ENCODE results near the gene ACOXL. TPM values are rescaled to one million over a fixed set of nuclear protein-coding genes. Genes with fewer than 3 reads are reported as not detected.

The ACOXL gene
- polyA plus RNA-seq, 3 donors: 0.35 TPM; not detected in 2

GRCh38 chr2:110940376-110940910 lies 208.1 kb downstream of the ACOXL start:
- Mint-ChIP-seq H3K36me3 (peaks cover 0 to 2% of the 10 kb centered on the region in 2 donors), H3K27ac (no peak overlapping the region), H3K9me3 (peaks cover 0 to 7% (median 3%) of the 10 kb centered on the region in 7 donors), H3K4me3 (no peak overlapping the region), H3K27me3 (ENCODE audit: low read depth in 3 of 3) (peaks cover 0 to 1% (median under 1%) of the 10 kb centered on the region in 3 donors), H3K4me1 (peaks cover 13% of the 10 kb centered on the region)
- TF ChIP-seq, protein P1, sequence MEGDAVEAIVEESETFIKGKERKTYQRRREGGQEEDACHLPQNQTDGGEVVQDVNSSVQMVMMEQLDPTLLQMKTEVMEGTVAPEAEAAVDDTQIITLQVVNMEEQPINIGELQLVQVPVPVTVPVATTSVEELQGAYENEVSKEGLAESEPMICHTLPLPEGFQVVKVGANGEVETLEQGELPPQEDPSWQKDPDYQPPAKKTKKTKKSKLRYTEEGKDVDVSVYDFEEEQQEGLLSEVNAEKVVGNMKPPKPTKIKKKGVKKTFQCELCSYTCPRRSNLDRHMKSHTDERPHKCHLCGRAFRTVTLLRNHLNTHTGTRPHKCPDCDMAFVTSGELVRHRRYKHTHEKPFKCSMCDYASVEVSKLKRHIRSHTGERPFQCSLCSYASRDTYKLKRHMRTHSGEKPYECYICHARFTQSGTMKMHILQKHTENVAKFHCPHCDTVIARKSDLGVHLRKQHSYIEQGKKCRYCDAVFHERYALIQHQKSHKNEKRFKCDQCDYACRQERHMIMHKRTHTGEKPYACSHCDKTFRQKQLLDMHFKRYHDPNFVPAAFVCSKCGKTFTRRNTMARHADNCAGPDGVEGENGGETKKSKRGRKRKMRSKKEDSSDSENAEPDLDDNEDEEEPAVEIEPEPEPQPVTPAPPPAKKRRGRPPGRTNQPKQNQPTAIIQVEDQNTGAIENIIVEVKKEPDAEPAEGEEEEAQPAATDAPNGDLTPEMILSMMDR (IDR thresholded peaks at IDR 0.05): no peak
- Histone ChIP-seq H3K79me2 (ENCODE audit: insufficient read depth, low read length) (no peaks in the 10 kb centered on the region), H3K4me2 (replicated peaks; ENCODE audit: extremely low read depth, low read length, poor library complexity, severe bottlenecking) (no peak overlapping the region), H3K9me3 (replicated peaks in 1 of 2; ENCODE audit: control insufficient read depth in 1 of 2, insufficient read depth in 1 of 2, low read length in 2 of 2) (no peaks in the 10 kb centered on the region), H3K27me3 (ENCODE audit: control insufficient read depth in 2 of 2, insufficient read depth in 2 of 2, low read length in 2 of 2) (no peaks in the 10 kb centered on the region), H3K4me3 (replicated peaks in 1 of 3; ENCODE audit: low read depth in 2 of 3, low read length in 3 of 3) (no peak overlapping the region), H2AFZ (ENCODE audit: insufficient read depth, low read depth, low read length, poor library complexity, severe bottlenecking) (no peak overlapping the region), H3K36me3 (replicated peaks in 1 of 2; ENCODE audit: control insufficient read depth in 1 of 2, insufficient read depth in 2 of 2, low read length in 2 of 2) (no peaks in the 10 kb centered on the region), H3K9ac (ENCODE audit: insufficient read depth, low read length, poor library complexity, severe bottlenecking) (no peak overlapping the region), H3K27ac (ENCODE audit: low read depth in 1 of 2, low read length in 2 of 2) (no peak overlapping the region), H4K20me1 (ENCODE audit: insufficient read depth, low read length) (no peaks in the 10 kb centered on the region), H3K4me1 (ENCODE audit: control insufficient read depth in 1 of 2, insufficient read depth in 2 of 2, low read length in 2 of 2) (no peaks in the 10 kb centered on the region)
- 93% methylated on average over 2 of the region's 5 CpGs for WGBS (ENCODE audit: insufficient coverage)
- DNase-seq: no peak
- intact Hi-C loops (cut with micrococcal nuclease): no loop called here

GRCh38 chr2:110941226-110941625 lies 208.9 kb downstream of the ACOXL start:
- Histone ChIP-seq H3K27ac (ENCODE audit: low read depth in 1 of 2, low read length in 2 of 2) (no peak overlapping the region), H3K4me1 (ENCODE audit: control insufficient read depth in 1 of 2, insufficient read depth in 2 of 2, low read length in 2 of 2) (peaks cover 0 to under 1% of the 10 kb centered on the region in 2 donors), H3K36me3 (replicated peaks in 1 of 2; ENCODE audit: control insufficient read depth in 1 of 2, insufficient read depth in 2 of 2, low read length in 2 of 2) (no peaks in the 10 kb centered on the region), H4K20me1 (ENCODE audit: insufficient read depth, low read length) (no peaks in the 10 kb centered on the region), H3K4me2 (replicated peaks; ENCODE audit: extremely low read depth, low read length, poor library complexity, severe bottlenecking) (no peak overlapping the region), H3K9ac (ENCODE audit: insufficient read depth, low read length, poor library complexity, severe bottlenecking) (no peak overlapping the region), H3K79me2 (ENCODE audit: insufficient read depth, low read length) (no peaks in the 10 kb centered on the region), H3K27me3 (ENCODE audit: control insufficient read depth in 2 of 2, insufficient read depth in 2 of 2, low read length in 2 of 2) (no peaks in the 10 kb centered on the region), H2AFZ (ENCODE audit: insufficient read depth, low read depth, low read length, poor library complexity, severe bottlenecking) (no peak overlapping the region), H3K9me3 (replicated peaks in 1 of 2; ENCODE audit: control insufficient read depth in 1 of 2, insufficient read depth in 1 of 2, low read length in 2 of 2) (no peaks in the 10 kb centered on the region), H3K4me3 (replicated peaks in 1 of 3; ENCODE audit: low read depth in 2 of 3, low read length in 3 of 3) (no peak overlapping the region)
- H3K36me3 Mint-ChIP-seq: peaks cover 2% of the 10 kb centered on the region in 2 donors
- DNase-seq: no peak
- TF ChIP-seq, protein P1 (IDR thresholded peaks at IDR 0.05): no peak
- peaks cover 13% of the 10 kb centered on the region for H3K4me1 Mint-ChIP-seq
- peaks cover 0 to 1% (median 0%) of the 10 kb centered on the region in 3 donors for H3K27me3 Mint-ChIP-seq (ENCODE audit: low read depth in 3 of 3)
- H3K27ac Mint-ChIP-seq: no peak overlapping the region
- intact Hi-C loops (cut with micrococcal nuclease): no loop called here
- no CpG with 5 or more reads among the region's 2 CpGs for WGBS (ENCODE audit: insufficient coverage)
- peaks cover 0 to 7% (median 3%) of the 10 kb centered on the region in 7 donors for H3K9me3 Mint-ChIP-seq
- no peak overlapping the region for H3K4me3 Mint-ChIP-seq
